IPS-NIHi7 (cell line): ENCODE measurements around the gene TTC21B.

Experiments used
- DNase-seq: peaks from one replicate; pipeline ENCODE4 v3.0.0; 2012; ENCODE audit warnings: mixed read lengths; ENCODE audit errors: extremely low spot score

Gene TTC21B

DNA sequence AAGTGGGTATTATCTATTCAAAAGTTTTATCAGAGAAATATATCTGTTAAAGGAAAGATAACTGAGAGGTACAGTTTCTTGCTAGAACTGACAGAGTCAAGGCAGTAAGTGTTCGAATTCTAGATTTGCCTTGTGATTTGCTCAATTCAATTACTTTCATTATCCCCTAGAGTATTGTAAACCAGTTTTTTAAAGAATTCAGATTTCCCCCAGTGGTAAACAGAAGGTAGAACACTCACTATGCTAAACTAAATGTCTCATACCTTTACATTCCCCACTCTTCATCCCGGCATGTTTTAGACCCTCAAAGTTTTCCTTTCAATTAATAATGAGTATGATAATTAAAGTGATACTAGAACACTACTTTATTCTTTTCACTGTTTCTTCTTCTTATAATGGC is 28.6 kb downstream of the TTC21B start:
- no peak for DNase-seq

DNA sequence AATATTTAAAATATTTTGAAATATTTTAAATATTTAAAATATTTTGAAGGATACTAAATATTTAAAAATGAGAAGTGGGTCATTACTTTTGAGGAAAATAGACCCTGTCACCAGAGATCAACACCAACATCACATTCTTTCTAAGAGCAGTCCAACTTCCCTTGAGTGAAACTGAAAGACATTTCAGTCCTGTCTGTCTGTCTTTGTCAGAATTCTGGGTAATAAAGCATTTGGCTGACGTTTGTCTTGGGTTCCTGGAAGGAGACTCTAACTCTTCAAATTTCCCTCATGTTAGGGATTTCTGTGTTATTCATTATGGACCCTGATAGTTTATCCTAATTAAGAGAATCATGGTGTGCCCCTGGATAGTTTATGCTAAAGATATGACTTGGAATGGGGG is 32.8 kb downstream of the TTC21B start:
- DNase-seq, result no peak

DNA sequence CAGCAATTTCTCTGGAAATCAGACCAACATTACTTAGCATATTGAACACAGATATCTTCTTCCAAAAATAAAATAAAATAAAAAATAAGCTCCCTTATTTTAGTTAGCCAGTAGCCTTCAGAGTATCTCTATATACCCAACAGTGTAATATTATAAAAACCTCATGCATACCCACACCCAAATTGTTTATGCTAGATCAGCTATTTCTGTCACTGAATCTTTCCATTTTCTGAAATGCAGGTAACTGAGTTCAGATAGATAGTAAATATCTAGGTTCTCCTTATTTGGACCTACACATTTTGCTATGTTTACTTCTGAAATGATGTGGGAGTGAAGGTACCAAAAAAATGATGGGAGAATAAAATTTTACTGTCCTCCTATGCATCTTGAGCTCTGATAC is 39.9 kb downstream of the TTC21B start:
- DNase-seq, result no peak

DNA sequence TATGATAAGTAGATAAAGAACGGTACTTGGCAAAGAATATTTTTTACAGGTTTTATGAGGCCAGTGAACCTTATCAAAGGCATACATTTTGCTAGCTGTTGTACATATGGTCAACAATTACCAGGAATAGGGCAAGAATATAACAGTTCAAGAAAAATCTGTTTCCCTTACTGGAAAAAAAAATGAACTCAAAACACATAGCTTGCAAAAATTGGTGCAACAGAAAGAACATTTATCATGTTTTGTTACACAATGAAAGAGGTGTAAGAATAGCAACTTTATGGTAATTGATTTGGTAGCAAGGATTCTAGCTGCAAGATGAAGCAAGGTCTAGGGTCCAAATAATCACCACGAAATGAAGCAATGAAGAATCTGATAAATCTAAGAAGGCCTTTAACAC is 41.6 kb downstream of the TTC21B start:
- DNase-seq, result no peak

DNA sequence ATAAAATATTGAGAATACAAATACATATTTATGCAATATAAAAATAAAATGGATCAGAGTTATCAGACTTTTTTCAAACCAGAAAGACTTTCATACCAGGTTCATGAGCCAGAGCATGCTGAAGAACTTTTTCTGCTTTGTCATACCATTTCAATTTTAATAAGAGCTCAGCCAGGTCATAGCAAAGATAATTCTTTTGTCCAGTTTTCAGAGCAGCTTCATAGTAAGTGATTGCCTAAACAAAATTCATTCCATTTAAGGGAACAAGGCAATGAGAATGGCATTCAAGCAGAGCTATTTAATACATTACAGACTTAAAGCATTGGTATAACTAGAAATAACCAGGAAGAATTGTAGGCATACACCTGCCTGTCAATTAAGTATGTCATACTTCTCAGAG is 42.3 kb downstream of the TTC21B start:
- no peak for DNase-seq

DNA sequence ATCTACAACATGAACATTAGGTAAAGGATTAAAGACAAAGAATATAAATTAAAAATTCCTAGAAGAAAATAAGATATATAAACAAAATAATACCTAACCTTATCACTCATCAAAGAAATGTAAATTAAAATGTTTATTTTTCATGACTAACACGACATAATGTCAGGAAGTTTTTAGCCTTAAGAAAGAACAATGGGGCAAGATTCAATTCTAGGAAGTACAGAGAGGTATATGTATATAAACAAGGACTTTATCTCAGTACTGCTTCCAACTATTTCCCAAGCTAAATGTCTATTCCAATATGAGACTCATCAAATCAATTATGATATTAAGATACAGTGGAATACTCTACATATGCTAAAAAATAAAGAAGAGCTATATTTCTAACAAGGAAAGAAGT is 44.1 kb downstream of the TTC21B start:
- DNase-seq, result no peak

DNA sequence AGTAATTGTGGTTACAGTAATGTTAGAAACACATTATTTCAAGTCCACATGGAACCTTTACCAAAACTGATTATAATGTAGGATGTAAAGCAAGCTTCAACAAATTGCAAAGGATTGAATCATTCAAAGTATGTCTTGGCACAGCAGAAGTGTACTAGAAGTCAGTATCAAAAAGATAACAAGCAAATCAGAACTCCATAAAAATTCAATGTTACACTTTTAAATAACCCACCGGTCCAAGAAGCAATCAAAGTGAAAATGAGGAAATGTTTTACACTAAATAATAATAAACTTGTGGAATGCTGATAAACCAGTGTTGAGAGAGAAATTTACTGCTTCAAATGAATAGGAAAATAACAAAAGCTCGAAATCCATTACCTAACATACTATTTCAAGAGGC is 47.7 kb downstream of the TTC21B start:
- no peak for DNase-seq

DNA sequence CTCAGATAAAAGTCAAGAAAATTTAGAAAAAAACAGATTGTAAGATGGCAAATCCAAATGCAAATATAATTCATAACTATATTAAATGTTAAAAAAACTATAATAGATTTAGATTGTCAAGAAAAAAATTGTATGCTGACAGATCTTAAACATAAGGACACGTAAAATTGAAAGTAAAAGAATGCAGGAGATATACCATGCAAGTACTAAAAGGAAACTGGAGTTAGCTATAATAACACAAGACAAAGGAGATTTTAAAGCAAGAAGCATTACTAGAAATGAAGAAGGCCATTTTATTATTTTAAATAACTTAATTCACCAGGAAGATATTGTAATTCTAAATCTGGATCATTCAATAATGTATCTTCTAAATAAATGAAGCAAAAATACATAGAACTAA is 48.3 kb downstream of the TTC21B start:
- DNase-seq, result no peak

DNA sequence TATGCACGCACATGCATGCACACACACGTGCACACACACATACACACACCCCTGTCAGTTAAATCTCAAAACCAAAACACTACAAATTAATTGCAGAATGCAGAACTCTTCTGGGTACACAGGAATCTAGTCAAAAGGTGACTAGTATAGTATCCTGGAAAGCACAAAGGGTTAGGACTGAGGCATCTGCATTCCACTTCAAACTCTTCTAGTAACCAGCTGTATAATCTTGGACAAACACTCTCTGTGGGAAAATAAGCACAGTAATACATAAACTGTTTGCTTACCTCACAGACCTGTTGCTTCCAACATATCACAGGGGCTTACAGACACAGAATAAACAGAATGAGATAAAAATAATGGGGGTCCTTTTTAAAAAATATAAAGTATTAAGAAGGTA is 49.1 kb downstream of the TTC21B start:
- DNase-seq, result no peak

DNA sequence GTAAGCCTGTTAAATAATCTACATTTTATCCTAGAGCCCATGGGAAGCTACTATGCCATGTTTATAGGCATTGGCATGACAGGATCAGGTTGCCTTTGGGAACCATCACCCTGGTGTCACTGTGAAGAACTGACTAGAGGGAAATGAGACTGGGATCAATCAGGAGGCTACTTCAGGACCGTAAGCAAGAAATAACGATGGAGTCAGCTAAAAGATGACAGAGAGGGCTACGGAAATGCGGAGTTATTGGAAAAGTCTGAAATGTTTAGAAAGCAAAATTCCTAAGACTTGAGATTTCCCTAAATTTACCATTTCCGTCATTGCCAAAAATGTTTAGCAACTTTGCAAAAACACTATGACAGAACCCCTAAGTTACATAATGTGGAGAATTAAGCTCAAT is 50.2 kb downstream of the TTC21B start:
- no peak for DNase-seq

DNA sequence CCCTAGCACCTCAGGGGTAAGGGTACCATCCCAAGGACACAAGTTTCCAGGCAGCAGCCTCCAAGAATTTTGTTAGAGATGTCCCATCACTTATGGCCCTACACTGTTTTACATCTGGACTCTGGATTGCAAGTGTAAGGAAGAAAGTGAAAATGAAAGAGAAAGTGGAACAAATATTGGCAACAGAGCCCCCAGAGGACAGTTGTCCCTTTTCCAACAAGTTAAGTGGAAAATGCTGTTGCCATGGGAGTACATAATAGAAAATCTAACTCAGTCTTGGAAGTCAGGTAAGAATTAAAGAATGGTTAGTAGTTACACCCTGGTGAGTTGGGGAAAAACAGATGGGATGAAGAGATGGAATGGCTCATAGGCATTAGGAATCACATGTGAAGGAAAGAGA is 50.6 kb downstream of the TTC21B start:
- no peak for DNase-seq

DNA sequence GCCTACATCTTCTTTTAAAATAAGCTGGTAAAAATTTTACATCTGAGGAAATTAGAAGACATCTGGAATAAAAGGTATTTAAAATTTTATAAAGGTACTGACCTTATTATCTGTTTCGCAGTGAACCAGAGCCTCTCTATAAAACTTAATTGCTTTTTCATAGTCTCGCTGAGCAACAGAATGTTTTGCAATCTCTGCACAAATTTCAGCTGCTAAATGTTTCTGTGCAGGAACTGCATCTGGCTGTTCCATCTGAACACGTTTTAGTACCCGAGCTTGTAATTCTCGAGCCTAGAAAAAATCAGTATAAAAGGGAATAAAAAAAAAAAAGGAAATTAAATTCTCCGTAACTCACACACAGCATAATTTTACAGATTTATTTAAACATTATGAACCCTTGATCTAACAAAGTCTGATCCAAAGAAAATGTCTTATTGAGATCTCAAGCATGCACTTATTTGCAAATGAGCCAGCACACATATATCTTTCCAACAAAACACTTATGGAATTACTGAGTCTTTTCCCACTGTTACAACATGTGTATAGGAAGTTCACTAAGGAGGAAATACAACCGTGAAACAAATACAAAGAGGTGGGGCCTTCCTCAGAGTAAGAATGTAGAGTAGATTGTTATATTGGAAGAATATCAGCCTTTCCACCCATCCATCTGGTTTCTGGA is 51.8 kb downstream of the TTC21B start:
- no peak for DNase-seq

DNA sequence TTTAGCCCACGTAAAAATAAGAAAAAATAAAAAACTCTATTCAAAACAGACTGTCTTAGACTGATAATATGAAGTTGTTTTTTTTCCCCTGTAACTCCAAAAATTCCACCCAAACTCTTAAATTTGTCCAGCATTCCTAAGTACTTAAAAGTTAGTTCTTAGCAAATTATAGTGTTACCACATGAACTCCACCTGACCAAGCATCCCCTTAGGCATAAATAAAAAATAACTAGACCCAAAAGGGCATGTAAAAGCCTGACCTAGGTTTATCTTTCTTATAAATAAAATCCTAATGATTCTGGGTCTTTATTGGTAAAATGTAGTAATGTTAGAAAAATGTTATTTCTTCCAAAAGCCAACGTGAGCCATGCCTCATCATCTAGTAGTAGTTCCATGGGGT is 54.3 kb downstream of the TTC21B start:
- no peak for DNase-seq

DNA sequence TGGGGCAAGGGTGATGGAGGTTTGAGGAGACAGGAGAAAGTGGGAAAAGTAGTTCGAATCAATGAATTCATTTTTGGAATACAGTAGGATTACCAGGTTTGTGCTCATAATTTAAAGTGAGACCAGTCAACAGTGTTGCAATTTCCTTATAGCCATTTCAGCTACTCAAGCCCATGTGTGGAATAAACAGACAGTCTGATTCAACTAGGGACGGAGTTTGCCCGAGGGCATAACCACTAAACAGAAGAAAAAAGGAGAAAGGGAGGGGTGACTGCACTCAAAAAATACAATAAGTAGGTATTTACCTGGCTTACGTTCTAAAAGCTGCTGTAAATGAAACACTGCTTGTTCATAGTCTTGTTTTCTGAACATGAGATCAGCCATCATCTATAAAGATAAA is 55.2 kb downstream of the TTC21B start:
- no peak for DNase-seq

DNA sequence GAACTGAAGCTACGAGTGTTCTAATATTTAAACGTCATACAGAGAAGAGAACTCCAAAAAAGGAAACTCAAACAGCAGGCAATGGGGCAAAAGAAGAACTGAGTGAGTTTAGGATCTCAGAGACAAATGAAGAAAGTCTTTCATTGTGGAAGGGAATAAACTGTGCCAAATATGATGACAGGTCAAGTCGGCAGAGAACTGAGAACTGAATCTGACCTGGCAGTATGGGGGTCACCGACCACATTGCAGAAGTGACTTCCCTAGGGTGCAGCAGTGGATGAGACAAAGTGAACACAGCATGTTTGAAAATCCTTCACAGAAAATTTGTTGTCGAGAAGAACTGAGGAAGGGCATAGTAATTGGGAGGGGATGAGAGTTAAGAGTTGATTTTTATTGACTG is 55.9 kb downstream of the TTC21B start:
- no peak for DNase-seq

DNA sequence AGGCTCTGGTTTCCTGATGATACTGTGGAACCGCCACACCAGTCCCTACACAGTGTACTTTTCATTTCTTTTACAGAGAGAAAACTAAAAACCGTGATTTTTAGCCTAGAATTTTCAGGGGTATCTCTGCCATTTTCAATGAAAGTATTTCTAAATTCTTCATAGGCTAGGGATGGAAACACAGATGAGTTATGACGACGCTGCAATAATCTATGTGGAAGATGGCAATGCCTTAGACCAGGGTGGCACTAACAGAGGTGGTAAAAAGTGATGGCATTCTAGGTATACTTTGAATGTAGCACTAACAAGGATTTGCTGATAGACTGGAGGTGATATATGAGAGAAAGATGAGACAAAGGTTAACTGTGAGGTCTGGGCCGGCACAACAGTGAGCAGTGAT is 56.5 kb downstream of the TTC21B start:
- no peak for DNase-seq

DNA sequence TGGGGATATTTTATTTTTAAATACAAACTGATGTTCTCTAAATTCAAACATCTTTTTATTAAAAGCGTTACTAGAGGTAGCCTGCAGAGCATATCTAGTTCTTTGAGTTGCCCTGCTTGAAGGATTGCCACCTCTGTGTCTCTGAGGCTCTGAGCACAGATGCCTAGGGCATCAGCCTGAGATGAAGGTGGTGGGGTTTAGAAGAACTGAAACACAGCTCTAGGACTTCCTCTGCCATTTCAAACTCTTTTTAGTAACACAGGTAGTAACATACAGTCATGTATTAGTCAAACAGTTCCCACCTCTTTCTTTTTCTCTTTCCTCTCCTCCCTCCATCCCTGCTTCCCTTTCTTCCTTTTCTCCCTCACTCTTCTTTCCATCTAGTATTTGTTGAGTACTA is 57.6 kb downstream of the TTC21B start:
- DNase-seq, result no peak

DNA sequence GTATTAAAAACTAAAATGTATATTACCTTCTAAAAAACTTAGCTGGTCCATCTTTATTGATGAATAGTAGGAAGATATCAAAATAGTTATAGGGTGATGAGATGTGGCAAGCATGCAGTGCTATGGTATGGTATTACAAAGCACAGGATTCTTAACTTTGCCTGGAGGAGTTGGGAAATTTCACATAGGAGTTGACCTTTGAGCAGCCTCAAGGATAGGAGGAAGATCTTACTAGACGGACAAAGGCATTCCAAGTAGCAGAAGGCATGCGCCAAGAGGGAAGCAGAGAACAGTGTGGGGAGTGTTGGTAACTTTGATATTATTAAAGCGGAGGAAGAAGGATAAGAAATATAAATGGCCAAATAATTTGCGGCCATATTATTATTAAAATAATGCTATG is 60.0 kb downstream of the TTC21B start:
- no peak for DNase-seq

DNA sequence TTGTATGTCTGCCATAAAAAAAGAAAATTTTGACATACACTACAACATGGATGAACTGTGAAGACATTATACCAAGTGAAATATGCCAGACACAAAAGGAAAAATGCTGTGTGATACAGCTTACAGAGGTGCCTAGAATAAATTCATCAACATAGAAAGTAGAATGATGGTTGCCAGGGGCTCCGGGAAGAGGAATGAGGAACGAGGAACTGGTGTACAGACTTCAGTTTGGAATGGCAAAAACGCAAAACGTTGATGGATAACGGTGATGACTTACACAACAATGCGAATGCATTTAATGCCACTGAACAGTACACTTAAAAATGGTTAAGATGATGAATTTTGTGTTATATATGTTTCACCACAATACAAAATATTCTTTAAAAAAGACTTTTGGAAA is 61.0 kb downstream of the TTC21B start:
- no peak for DNase-seq

DNA sequence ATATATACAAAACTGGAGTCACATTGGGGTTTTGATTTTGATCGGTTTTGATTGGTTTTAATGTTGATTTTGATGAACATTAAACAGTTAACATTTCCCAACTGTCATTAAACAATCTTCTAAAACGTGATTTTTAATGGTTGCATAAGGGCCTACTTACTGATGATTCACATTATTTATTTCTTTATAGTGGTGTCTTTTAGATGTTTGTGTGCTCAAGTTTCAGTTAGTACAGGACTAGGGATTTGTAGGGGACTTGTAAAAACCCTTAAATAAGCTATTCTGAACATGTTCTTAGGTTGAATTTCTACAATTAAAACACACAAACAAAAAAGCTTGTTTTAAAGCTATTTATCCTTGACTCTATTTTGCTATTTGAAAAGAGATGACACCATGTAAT is 61.6 kb downstream of the TTC21B start:
- no peak for DNase-seq

DNA sequence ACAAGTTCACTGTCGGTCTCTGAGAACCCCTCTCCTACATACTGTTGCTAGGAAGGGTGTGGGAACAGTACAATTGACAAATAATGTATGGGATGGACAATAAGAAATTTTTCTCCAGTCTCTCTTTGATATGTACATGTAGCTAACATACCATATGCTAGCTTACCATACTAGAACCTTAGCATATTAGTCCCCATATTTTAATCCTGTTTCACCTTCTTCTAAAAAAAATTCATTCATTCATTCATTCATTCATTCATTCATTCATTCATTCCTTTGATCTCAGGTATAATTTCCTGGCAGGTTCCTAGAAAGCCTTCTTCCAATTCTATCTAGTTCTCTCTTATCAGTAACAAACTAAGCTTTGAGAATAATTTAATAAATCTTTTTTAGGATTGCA is 62.2 kb downstream of the TTC21B start:
- DNase-seq, result no peak

DNA sequence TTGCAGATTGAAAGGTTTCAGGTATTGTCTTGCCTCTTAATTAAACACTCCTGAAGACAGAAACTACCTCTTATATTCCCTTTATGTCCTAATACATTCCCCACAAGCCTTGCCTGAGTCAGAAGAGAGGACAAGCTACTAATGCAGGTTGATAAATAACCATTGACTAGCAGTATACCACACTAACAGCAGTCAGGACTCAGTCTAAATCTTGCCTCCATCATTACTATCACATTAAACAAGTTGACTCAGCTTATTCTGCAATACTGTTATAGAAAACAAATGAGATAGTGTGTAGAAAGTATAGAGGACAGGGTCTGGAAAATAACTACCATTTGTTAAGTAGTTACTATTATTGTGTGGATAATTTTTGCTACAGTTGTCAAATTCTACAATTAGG is 63.8 kb downstream of the TTC21B start:
- no peak for DNase-seq

DNA sequence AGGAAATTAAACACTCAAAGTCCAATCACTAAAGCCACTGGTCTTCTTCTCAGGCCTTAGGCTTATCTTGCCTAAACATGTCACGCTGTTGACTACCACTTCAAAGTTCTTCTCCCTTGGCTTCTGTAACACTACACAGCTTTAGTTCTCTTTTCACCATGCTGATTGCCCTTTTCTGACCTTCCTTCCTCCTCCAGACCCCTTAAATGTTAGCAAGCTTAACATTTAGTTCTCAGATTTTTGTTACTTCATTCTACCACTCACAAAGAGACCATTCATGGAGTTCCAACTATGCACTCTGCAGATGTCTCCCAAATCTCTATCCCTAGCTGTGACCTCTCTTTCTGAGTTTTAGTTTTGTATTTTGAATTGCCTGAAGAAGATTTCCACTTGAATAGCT is 64.4 kb downstream of the TTC21B start:
- no peak for DNase-seq

DNA sequence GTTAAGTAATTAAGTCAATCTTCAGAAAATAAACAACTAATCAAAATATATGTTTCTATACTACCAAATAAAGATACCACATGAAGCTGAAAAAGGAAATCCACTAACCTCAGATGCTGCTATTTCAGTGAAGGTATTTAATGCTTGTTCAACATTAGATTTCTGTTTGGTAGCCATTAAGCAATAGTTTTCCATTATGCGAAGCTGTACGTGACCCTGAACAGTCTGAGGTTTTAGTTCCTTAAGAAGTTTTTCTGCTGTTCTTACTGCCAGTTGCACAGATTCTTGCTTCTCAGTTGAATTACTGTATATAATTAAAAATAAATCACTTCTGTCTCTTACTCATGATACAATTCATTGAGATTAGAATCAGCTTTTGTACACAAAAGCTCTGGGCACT is 65.4 kb downstream of the TTC21B start:
- no peak for DNase-seq
